Measurements from ENCODE around the gene GLB1L. TPM values are rescaled to one million over a fixed set of nuclear protein-coding genes. Genes with fewer than 3 reads are reported as not detected.

GLB1L gene
- total RNA-seq, 1 donor from 2014 or later, result 4.6 TPM

DNA sequence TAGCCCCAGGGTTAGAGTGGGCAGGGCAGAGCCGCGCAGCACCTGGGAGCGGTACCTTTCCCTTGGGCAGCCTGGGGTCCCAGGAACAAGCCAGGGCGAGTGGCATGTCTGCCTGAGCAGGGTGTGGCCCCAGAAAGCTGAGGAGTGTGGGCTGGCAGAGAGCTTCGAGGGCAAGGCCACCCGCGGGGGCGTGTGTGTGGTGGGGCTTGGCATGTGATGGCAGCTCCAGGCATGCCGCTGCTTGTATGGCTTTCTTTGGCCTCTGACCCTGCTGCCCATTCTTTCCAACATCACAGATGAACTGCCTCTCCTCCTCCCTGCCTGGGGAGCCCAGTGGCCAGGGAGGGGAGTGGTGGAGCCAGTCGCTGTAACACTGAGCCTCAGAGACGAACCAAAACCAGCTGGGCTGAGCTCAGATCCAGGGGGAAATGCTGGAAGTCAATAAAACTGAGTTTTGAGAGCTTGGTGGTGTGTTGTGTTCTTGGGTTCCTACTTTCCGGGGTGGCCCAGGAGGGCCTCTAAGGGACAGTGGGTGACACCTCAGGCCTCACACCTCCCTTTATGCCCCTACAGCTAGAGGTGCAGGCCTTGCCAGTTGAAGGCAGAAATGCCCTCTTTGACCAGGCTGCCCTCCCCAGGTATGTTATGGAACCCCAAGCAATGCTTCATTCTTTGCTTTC lies 41.3 kb upstream of the GLB1L start:
- intact Hi-C loops (cut with micrococcal nuclease), result no loop called here
- Mint-ChIP-seq H3K36me3 (ENCODE audit: low read depth) (peaks cover 22% of the 10 kb centered on the region), H3K4me1 (ENCODE audit: low read depth) (peaks cover 2% of the 10 kb centered on the region), H3K27ac (peak overlapping the region; percentile 63), H3K4me3 (no peak overlapping the region), H3K9me3 (no peaks in the 10 kb centered on the region), H3K27me3 (ENCODE audit: insufficient read depth) (peaks cover 9% of the 10 kb centered on the region)
- no peak for DNase-seq (ENCODE audit: low spot score)

DNA sequence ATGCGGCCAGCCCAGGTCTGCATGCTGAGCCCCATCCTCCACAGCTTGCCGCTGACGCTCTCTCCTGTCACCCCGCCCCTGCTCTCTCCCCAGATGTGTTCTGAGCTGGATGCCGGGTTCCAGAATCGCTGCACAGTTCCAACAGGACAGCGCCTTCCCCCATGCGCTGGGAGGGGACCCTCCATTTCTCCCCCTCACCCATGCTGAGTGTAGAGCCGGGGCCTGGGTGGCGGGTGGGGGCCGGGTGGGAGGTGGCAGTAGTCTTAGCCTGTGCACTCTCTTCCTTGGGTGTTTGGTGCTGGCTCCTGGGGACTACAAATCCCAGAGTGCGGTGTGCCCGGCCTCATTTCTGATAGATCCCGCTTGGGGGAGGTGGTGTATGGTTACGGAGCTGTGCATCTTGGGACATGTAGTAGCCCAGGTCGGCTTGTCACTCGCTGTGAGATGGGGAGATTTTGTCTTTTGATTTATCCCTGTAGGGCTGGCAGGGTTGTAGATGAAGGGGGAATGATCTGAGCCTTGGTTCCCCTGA lies 40.7 kb upstream of the GLB1L start:
- no peak overlapping the region for H3K4me3 Mint-ChIP-seq
- peaks cover 28% of the 10 kb centered on the region for H3K36me3 Mint-ChIP-seq (ENCODE audit: low read depth)
- H3K4me1 Mint-ChIP-seq (ENCODE audit: low read depth), result peaks cover 9% of the 10 kb centered on the region
- peaks cover 5% of the 10 kb centered on the region for H3K27me3 Mint-ChIP-seq (ENCODE audit: insufficient read depth)
- no peak overlapping the region for H3K27ac Mint-ChIP-seq
- intact Hi-C loops (cut with micrococcal nuclease), result no loop called here
- H3K9me3 Mint-ChIP-seq, result no peaks in the 10 kb centered on the region
- no peak for DNase-seq (ENCODE audit: low spot score)

DNA sequence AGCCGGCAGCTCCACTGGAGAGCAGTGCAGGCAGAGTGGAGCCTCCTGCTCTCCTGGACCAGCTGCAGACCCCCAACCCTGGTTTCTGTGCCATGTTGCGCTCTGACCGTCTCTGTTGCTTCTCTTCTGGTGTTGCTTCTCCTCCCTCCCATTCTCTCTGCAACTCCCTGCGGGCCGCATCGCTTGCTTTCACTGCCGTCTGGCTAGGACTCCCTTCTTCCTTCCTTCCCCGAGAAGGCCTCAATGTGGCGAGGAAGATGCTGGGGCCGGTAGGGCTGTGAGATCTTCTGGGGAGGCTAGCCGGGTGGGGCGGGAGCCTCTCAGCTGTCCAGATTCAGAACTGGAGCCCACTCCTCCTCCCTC lies 40.1 kb upstream of the GLB1L start:
- Mint-ChIP-seq H3K27me3 (ENCODE audit: insufficient read depth) (no peaks in the 10 kb centered on the region), H3K27ac (no peak overlapping the region), H3K36me3 (ENCODE audit: low read depth) (peaks cover 28% of the 10 kb centered on the region), H3K4me3 (no peak overlapping the region), H3K9me3 (no peaks in the 10 kb centered on the region), H3K4me1 (ENCODE audit: low read depth) (peaks cover 15% of the 10 kb centered on the region)
- DNase-seq (ENCODE audit: low spot score), result no peak
- intact Hi-C loops (cut with micrococcal nuclease), result no loop called here

DNA sequence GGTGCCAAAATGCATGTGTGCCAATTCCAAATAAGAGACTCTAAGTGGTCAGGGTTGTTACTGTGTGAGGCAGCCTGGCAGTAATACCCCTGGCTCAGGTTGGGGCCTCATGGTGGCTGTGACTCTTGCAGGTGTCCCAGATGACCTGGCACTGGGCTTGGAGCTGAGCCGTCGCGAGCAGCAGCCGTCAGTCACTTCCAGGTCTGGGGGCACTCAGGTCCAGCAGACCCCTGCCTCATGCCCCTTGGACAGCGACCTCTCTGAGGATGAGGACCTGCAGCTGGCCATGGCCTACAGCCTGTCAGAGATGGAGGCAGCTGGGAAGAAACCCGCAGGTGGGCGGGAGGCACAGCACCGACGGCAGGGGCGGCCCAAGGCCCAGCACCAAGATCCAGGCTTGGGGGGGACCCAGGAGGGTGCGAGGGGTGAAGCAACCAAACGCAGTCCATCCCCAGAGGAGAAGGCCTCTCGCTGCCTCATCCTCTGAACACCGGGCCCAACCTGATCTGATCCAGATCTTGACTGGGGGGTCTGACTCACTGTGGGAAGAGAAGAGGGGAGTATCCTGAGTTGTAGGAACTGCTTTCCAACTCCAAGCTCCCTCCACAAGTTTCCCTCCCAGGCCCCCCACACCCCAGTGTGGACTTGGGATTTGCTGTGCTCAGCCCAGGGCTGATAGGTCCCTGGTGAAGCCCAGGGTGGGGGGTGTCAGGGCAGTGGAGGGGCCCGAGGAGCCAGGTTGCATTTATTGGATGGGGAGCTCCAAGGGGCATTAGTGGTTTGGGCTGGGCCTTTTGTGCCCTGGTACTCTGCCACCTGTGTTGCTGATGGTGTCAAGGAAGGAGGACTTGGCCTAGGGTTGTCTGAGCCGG lies 39.5 kb upstream of the GLB1L start:
- peaks cover 21% of the 10 kb centered on the region for H3K4me1 Mint-ChIP-seq (ENCODE audit: low read depth)
- no peaks in the 10 kb centered on the region for H3K27me3 Mint-ChIP-seq (ENCODE audit: insufficient read depth)
- no peaks in the 10 kb centered on the region for H3K9me3 Mint-ChIP-seq
- no peak overlapping the region for H3K27ac Mint-ChIP-seq
- peaks cover 28% of the 10 kb centered on the region for H3K36me3 Mint-ChIP-seq (ENCODE audit: low read depth)
- H3K4me3 Mint-ChIP-seq, result no peak overlapping the region
- no peak for DNase-seq (ENCODE audit: low spot score)
- intact Hi-C loops (cut with micrococcal nuclease), result no loop called here

DNA sequence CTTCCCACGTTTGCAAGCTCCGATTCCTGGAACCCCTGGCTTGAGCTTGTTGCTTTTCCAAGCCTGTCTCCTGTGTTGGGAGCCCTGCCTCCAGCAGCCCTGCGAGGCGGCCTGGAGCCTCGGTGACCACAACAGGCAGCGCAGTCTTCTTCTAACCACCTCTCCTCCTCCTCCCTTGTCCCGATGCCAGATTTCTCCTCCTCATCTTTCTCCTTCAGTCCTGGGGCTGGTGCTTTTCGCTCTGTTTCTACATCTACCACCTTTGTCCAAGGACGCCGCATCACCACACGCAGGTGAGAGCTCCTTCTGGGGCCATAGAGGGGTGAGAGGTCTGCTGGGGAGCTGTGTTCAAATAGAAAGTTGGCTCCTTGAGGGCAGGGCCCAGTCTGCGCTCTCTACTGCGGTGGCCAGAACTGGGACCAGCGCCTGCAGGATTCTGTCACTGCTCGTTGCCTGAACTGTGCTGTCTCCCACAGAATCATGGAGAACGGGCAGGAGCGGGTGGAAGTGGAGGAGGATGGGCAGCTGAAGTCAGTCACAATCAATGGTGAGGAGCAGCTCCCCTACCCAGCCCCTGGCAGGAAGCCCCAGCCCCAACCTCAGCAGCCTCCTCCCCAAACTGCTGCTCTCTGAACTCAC lies 37.8 kb upstream of the GLB1L start:
- H3K27me3 Mint-ChIP-seq (ENCODE audit: insufficient read depth), result no peaks in the 10 kb centered on the region
- peaks cover 28% of the 10 kb centered on the region for H3K36me3 Mint-ChIP-seq (ENCODE audit: low read depth)
- H3K4me3 Mint-ChIP-seq, result no peak overlapping the region
- no peak overlapping the region for H3K27ac Mint-ChIP-seq
- peaks cover 33% of the 10 kb centered on the region for H3K4me1 Mint-ChIP-seq (ENCODE audit: low read depth)
- H3K9me3 Mint-ChIP-seq, result no peaks in the 10 kb centered on the region
- DNase-seq (ENCODE audit: low spot score), result no peak
- intact Hi-C loops (cut with micrococcal nuclease), result no loop called here

DNA sequence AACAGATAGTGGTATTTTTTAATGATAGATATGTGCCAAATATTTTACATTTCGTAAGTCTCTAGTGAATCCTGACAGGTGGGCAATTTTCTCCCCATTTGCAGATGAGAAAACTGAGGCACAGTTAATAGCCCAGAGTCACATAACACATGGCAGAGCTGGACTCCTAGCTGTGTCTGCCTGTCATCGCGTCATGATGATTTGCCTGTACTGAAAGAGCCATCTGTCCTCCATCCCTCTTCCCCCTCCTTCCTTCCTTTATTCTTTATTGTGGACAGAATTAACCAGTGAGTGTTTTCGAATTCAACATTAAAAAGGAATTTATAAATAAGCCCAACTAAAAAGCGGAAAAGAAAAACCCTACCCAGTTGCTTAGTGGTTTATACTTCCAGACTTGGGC lies 37.1 kb upstream of the GLB1L start:
- Mint-ChIP-seq H3K4me1 (ENCODE audit: low read depth) (peaks cover 40% of the 10 kb centered on the region), H3K36me3 (ENCODE audit: low read depth) (peaks cover 28% of the 10 kb centered on the region), H3K27me3 (ENCODE audit: insufficient read depth) (no peaks in the 10 kb centered on the region), H3K27ac (no peak overlapping the region), H3K9me3 (no peaks in the 10 kb centered on the region), H3K4me3 (no peak overlapping the region)
- DNase-seq (ENCODE audit: low spot score), result no peak
- intact Hi-C loops (cut with micrococcal nuclease), result no loop called here

DNA sequence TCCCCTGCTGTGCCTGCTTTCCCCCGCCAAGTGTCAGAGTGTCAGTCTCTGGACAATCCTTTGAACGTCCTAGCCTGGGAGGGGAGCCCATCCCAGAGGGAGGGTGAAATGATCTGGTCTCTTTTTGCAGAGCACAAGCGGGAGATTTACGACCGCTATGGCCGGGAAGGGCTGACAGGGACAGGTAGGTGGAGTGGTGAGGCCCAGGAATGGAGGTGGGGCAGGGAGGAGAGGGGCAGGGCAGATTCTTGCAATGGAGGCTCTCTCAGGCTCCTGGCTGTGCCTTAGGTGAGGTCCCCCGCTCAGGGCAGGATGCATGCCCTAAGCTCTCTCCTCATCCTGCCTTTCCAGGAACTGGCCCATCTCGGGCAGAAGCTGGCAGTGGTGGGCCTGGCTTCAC lies 36.3 kb upstream of the GLB1L start:
- no peak for DNase-seq (ENCODE audit: low spot score)
- H3K4me1 Mint-ChIP-seq (ENCODE audit: low read depth), result peaks cover 45% of the 10 kb centered on the region
- H3K27ac Mint-ChIP-seq, result no peak overlapping the region
- H3K27me3 Mint-ChIP-seq (ENCODE audit: insufficient read depth), result no peaks in the 10 kb centered on the region
- intact Hi-C loops (cut with micrococcal nuclease), result no loop called here
- H3K4me3 Mint-ChIP-seq, result no peak overlapping the region
- H3K9me3 Mint-ChIP-seq, result no peaks in the 10 kb centered on the region
- peaks cover 28% of the 10 kb centered on the region for H3K36me3 Mint-ChIP-seq (ENCODE audit: low read depth)

DNA sequence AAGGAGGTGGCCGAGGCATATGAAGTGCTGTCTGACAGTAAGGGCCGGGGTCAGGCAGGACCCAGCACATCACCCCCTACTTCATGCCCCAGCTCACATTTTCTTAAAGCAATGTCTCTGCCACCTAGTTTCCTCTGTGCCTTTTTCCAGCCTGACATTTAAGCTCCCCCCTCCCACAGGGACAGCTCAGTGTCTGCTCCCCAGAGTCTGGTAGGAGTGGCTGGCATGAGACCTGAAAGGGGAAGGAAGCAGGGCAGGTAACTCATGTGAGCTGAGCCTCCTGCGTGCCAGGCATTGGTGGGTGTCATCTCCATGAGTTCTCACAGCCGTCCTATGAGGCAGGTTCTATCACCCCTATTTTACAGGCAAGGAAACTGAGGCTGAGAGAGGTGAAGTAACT lies 35.4 kb upstream of the GLB1L start:
- H3K4me3 Mint-ChIP-seq, result peak overlapping the region; percentile 94
- H3K27ac Mint-ChIP-seq, result peak overlapping the region; percentile 99
- H3K9me3 Mint-ChIP-seq, result no peaks in the 10 kb centered on the region
- no peaks in the 10 kb centered on the region for H3K27me3 Mint-ChIP-seq (ENCODE audit: insufficient read depth)
- peaks cover 45% of the 10 kb centered on the region for H3K4me1 Mint-ChIP-seq (ENCODE audit: low read depth)
- intact Hi-C loops (cut with micrococcal nuclease), result no loop called here
- H3K36me3 Mint-ChIP-seq (ENCODE audit: low read depth), result peaks cover 24% of the 10 kb centered on the region
- DNase-seq (ENCODE audit: low spot score), result no peak

DNA sequence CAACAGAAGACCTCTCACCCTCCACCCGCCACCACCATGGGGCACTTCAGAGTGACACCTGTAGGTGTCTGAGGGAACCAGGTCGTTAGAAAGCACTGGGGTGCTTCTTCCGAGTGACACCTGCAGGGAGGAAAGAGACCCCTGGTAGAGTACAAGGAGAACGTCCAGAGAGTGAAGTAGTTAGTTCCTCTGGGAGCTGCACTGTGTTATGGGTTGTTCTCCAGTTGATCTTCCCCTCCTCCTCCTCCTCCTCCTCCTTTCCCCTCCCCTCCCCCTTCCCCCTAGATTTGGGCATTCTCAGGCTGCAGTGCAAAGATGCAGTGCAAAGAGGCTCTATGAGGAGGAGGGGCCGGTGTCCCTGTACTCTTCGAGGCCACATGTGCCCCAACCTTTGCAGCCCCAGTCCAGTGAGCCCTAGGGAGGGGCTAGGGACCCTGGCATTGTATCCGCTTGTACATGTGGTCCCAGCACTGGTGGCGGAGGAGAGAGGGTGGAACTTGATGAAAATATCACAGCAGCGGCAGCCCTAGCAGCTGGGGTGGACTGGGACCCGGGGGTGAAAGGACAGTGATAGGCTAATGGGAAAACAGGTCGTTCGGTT lies 34.8 kb upstream of the GLB1L start:
- no peak for DNase-seq (ENCODE audit: low spot score)
- H3K27me3 Mint-ChIP-seq (ENCODE audit: insufficient read depth), result no peaks in the 10 kb centered on the region
- peak overlapping the region; percentile 99 for H3K27ac Mint-ChIP-seq
- H3K4me3 Mint-ChIP-seq, result peak overlapping the region; percentile 94
- no peaks in the 10 kb centered on the region for H3K9me3 Mint-ChIP-seq
- peaks cover 22% of the 10 kb centered on the region for H3K36me3 Mint-ChIP-seq (ENCODE audit: low read depth)
- intact Hi-C loops (cut with micrococcal nuclease), result loop anchor here (1.0 to 2.0 kb wide), 14 partner anchors 14 to 883 kb away; partner anchors contain the start of genes ANKZF1, ATG9A, CHPF and DNPEP
- H3K4me1 Mint-ChIP-seq (ENCODE audit: low read depth), result peaks cover 45% of the 10 kb centered on the region

DNA sequence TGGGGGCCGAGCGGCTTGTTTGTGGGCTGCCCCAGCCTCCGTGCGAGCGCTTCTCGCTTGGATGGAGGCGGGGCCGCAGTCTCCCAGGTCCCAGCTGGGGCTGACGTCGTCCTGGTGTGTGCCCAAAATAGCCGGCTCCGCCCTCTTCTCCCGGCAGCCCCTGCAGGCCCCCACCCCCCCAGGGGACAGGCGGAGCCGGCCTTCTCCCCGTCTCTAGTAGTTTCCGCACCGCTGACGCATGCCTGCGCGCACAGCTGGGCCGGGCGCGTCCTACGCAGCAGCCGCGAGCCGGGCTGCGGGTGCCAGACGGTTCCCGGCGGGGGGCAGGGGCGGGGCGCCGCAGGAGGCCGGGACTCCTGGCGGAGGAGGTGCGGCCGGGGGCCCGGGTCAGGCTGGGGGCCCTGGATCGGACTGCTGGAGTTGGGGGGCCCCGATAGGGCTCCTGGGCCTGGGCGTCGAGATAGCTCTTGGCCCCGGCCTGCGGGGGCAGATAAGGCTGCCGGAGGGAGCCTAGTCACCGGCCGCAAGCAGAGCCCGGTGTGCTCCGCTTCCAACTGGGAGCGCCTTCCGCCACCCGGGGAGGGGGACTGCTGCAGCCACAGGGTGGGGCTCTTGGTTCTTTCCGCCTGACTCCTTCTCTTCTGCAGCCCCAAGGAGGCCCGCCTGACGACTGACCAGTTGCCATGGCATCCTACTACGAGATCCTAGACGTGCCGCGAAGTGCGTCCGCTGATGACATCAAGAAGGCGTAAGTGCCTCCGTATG lies 34.1 kb upstream of the GLB1L start, which contains the start of gene DNAJB2:
DNAJB2 (plus strand) TSS at position 216 of the 765 bp plus-strand sequence; CDS start at position 684, 468 bp downstream.
- peak; percentile 99 for DNase-seq (ENCODE audit: low spot score)
- peaks cover 45% of the 10 kb centered on the region for H3K4me1 Mint-ChIP-seq (ENCODE audit: low read depth)
- H3K36me3 Mint-ChIP-seq (ENCODE audit: low read depth), result peaks cover 22% of the 10 kb centered on the region
- intact Hi-C loops (cut with micrococcal nuclease), result loop anchor here (1.0 to 2.0 kb wide), 14 partner anchors 15 to 883 kb away; partner anchors contain the start of genes ANKZF1, ATG9A, CHPF and DNPEP
- peak within 1 kb of the TSS; percentile 94 for H3K4me3 Mint-ChIP-seq
- H3K9me3 Mint-ChIP-seq, result no peaks in the 10 kb centered on the region
- no peaks in the 10 kb centered on the region for H3K27me3 Mint-ChIP-seq (ENCODE audit: insufficient read depth)
- peak within 1 kb of the TSS; percentile 99 for H3K27ac Mint-ChIP-seq

DNA sequence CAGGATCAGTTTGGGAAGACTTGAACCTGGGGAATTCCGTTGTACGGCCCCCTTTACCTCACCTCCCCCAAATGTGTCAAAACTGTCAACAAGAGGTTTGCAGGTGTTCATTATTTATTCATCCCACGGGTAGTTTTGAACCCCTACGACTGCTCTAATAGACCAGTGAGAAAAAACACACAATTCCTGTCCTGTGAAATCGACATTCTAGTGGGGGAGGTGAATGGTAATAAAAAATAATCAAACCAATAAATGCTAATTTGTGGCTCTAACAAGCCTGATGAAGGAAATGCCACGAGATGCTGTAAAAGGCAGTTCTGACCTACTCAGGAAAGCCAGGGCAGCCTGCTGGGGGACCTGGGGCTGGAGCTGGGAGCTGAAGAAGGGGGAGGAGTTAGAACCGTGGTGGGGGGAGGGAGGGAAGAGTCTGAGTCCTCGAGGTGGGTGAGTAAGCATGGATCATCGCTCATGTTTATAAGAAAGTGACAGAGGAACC lies 33.5 kb upstream of the GLB1L start:
- intact Hi-C loops (cut with micrococcal nuclease), result loop anchor here (1.0 to 2.0 kb wide), 14 partner anchors 16 to 882 kb away; partner anchors contain the start of genes ANKZF1, ATG9A, CHPF and DNPEP
- H3K9me3 Mint-ChIP-seq, result no peaks in the 10 kb centered on the region
- peaks cover 45% of the 10 kb centered on the region for H3K4me1 Mint-ChIP-seq (ENCODE audit: low read depth)
- H3K27ac Mint-ChIP-seq, result peak overlapping the region; percentile 93
- H3K4me3 Mint-ChIP-seq, result peak overlapping the region; percentile 76
- H3K36me3 Mint-ChIP-seq (ENCODE audit: low read depth), result peaks cover 21% of the 10 kb centered on the region
- H3K27me3 Mint-ChIP-seq (ENCODE audit: insufficient read depth), result peaks cover 3% of the 10 kb centered on the region
- DNase-seq (ENCODE audit: low spot score), result no peak
